Measurements from ENCODE around the gene ALG8. TPM values are rescaled to one million over a fixed set of nuclear protein-coding genes. Genes with fewer than 3 reads are reported as not detected.

ALG8 gene
- total RNA-seq, 1 donor from 2014 or later = 43.7 TPM

- Histone ChIP-seq H3K9ac (ENCODE audit: low read length) (peak overlapping the region; percentile 41), H3K4me1 (ENCODE audit: insufficient read depth, low read length) (peaks cover 9% of the 10 kb centered on the region)
- no peak for FAIRE-seq
Measured at GRCh38 chr11:78050964-78051831, 88.2 kb downstream of the ALG8 start.

More at GRCh38 chr11:78050964-78051831, 88.2 kb downstream of the ALG8 start:
- peak overlapping the region; percentile 24 for H3K4me2 ChIP-seq (ENCODE audit: low read length)
- peak overlapping the region; percentile 64 for H3K27ac ChIP-seq (ENCODE audit: low read depth, low read length)
- H3K36me3 ChIP-seq (ENCODE audit: insufficient read depth, low read length) = no peaks in the 10 kb centered on the region
- H2AFZ ChIP-seq (ENCODE audit: low read depth, low read length) = peak overlapping the region; percentile 37
- peak; percentile 68 for DNase-seq (ENCODE audit: low read depth)
- Mint-ChIP-seq H3K27me3 (ENCODE audit: low read depth, unreplicated experiment) (no peaks in the 10 kb centered on the region), H3K27ac (ENCODE audit: unreplicated experiment) (peak overlapping the region; percentile 99), H3K4me1 (ENCODE audit: low read depth, unreplicated experiment) (peaks cover 10% of the 10 kb centered on the region), H3K36me3 (ENCODE audit: low read depth, unreplicated experiment) (peaks cover 2% of the 10 kb centered on the region), H3K9me3 (ENCODE audit: unreplicated experiment) (no peaks in the 10 kb centered on the region), H3K4me3 (ENCODE audit: unreplicated experiment) (peak overlapping the region; percentile 62)
- H3K9me3 ChIP-seq (ENCODE audit: insufficient read depth, low read depth, low read length) = no peaks in the 10 kb centered on the region
- H3K4me3 ChIP-seq (ENCODE audit: insufficient read depth, low read depth, low read length) = no peak overlapping the region
- H3K27me3 ChIP-seq (ENCODE audit: insufficient read depth, low read length) = no peaks in the 10 kb centered on the region
- TF ChIP-seq CTCF (IDR thresholded peaks at IDR 0.05; ENCODE audit: insufficient read depth, low read depth, low read length) (no peak), EZH2 (IDR thresholded peaks at IDR 0.05; ENCODE audit: insufficient read depth, low read length) (no peak)
- H3K79me2 ChIP-seq (ENCODE audit: insufficient read depth, low read length) = no peaks in the 10 kb centered on the region
- no peaks in the 10 kb centered on the region for H4K20me1 ChIP-seq (ENCODE audit: insufficient read depth, low read length)

Other genes starting within 250 kb of the ALG8 start
- gene INTS4, start 145.0 kb downstream of the ALG8 start, total RNA-seq = 32.2 and 35.0 TPM in 2 replicates
- gene KCTD14, start 116.3 kb downstream of the ALG8 start, total RNA-seq = 1.0 and 1.1 TPM in 2 replicates
- not detected in 2 replicates for gene THRSP, start 75.8 kb downstream of the ALG8 start, total RNA-seq
- 251 and 285 TPM in 2 replicates for gene NDUFC2, start 59.8 kb downstream of the ALG8 start, total RNA-seq
- 12.9 and 14.0 TPM in 2 replicates for gene KCTD21, start 49.0 kb upstream of the ALG8 start, total RNA-seq
- gene USP35, start 49.3 kb upstream of the ALG8 start, total RNA-seq = 16.2 and 18.7 TPM in 2 replicates